ENCODE data around the gene HM13.
A peak's percentile ranks its signal among the peaks of the same experiment; 100 is the strongest.
"Not testable (repeated sequence)": the region's sequence is repeated elsewhere in the genome, so short reads cannot be mapped to it uniquely, and the experiment has no call there.

The HM13 gene

GRCh38 chr20:31568041-31568731, 53.9 kb downstream of the HM13 start:
- DNase-seq (ENCODE audit: low spot score), result no peak

GRCh38 chr20:31568773-31569162, 54.5 kb downstream of the HM13 start:
- DNase-seq (ENCODE audit: low spot score), result no peak

DNA sequence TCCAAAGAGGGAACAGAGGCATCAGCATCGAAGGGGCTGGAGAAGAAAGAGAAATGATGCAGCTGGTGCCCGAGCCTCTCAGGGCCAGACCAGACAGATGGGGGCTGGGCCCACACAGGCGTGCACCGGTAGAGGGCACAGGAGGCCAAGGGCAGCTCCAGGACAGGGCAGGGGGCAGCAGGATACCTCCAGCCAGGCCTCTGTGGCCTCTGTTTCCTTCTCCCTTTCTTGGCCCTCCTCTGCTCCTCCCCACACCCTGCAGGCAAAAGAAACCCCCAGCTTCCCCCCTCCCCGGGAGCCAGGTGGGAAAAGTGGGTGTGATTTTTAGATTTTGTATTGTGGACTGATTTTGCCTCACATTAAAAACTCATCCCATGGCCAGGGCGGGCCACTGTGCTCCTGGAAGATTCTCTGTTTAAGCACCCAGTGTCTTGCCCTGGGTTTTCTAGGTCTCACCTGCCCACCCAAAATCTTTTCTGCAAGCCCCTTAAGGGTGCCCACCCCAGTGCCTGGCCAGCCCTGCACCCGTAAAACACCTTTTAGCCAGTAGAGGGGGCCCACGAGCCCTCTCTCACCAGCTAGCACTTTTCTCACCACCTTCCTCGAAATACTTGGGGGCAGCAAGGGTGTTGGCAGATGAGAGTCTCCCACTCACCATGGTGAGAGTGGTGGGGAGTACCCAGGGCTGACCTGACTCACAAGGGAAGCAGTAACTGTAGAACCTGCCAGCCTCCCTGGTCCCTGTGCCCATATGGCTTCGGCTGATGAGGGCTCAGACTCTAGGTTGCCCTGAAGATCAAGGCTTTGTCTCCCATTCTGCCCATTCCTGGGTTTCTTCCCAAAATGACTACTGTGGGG, 55.1 kb downstream of the HM13 start:
- peak; percentile 56 for DNase-seq (ENCODE audit: low spot score)

DNA sequence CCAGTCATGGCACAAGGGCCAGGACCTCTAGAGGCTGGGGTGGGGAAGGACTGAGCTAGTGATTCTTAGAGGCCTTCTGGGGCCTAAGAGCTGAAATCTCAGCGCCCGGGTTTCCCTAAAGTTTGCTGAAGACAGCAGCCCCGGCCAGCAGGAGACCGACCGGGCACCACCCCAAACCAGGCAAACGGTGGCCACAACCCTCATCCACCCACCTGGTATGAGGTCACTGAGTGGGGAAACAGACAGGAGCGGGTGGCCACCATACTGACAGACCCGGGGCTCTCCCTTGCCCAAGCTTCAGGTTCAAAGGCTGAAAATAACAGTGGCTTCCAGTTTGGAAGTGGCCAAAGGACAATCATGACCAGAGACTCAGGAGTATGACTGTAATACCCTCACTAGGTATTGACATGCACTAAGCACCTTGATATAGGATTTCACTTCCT, 55.8 kb downstream of the HM13 start:
- DNase-seq (ENCODE audit: low spot score), result no peak

GRCh38 chr20:31570735-31571617, 56.7 kb downstream of the HM13 start:
- DNase-seq (ENCODE audit: low spot score), result no peak

DNA sequence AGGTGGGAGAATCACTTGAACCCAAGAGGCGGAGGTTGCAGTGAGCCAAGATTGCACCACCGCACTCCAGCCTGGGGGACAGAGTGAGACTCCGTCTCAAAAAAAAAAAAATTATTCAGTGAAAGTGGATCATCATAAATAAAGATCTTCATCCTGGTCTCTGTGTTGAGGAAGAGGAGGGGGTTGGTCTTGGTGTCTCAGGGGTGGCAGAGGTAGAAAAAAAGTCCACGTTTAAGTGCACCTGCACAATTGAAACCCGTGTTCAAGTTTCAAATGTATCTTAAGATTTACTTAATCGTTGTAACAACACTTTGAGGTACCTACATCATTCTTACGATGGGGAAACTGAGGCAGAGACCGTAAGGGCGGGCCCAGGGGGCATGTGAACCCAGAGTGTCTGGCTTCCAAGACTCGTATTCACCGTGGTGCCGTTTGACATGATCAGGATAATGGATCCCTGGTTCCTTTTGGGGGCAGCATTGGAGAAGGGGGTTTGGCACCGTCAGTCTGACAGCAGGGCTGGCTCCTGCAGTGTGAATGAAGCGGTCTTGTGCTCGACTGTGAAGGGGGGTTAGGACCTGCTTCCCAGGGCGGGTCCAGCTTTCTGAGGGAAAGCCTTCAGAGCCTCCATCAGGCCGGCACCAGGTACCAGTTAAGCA, 57.9 kb downstream of the HM13 start:
- no peak for DNase-seq (ENCODE audit: low spot score)

GRCh38 chr20:31572701-31573554, 58.7 kb downstream of the HM13 start:
- peak; percentile 86 for DNase-seq (ENCODE audit: low spot score)

DNA sequence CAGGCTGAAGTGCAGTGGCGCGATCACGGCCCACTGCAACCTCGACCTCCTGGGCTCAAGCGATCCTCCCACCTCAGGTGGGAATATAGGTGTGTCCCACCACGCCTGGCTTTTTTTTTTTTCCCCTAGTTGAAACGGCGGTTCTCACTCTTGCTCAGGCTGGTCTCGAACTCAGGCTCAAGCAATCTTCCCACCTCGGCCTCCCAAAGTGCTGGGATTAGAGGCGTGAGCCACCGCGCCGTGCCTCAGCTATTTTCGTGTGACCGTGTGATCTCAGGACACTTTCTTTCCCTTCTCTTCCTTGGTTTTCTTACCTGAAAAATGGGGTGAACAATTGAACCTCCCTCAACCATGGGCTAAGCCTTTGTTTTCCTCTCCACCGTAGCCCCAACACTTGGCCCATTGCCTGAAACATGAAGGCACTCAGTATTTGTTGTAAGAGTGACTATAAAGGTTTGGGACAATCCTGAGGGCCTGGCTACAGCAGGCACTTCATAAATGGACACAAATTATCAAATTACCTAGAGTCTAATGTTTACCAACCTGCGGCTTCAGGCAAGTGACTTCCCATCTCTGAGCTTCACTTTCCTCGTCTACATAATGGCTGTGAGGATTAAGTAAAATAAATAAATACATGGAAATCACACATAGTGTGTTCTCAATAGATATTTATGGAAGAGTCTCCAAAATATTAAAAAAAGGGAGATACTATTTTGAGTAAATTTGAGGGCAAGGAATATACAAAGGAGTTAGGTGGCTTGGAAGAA, 59.5 kb downstream of the HM13 start:
- DNase-seq (ENCODE audit: low spot score), result no peak

DNA sequence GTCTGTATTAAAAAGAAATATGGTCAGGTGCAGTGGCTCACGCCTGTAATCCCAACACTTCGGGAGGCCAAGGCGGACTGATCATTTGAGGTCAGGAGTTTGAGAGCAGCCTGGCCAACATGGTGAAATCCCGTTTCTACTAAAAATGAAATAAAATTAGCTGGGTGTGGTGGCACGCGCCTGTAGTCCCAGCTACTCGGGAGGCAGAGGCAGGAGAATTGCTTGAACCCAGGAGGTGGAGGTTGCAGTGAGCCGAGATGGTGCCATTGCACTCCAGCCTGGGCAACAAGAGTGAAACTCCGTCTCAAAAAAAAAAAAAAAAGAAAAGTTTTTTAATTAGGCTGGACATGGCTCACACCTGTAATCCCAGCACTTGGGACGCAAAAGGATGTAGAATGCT, 60.7 kb downstream of the HM13 start:
- DNase-seq (ENCODE audit: low spot score), result not testable (repeated sequence)

- DNase-seq (ENCODE audit: low spot score), result no peak
Observed at GRCh38 chr20:31576751-31577150, 62.5 kb downstream of the HM13 start.

DNA sequence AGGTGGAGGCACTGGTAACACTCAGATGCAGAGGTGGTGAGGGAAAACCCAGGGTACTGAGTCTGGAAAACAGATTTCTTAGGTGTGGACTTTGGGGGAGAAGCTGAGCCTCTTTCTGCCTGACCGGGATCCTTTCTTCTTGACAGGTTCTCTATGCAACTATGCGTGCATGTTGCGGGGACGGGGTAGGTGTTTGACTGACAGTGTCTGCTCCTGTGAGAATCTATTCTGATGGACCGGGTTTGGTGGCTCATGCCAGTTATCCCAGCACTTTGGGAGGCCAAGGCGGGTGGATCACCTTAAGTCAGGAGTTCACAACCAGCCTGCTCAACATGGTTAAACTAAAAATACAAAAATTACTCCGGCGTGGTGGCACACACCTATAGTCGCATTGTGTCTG, 63.0 kb downstream of the HM13 start:
- no peak for DNase-seq (ENCODE audit: low spot score)

- DNase-seq (ENCODE audit: low spot score), result no peak
Observed at GRCh38 chr20:31578448-31579138, 64.4 kb downstream of the HM13 start.

DNA sequence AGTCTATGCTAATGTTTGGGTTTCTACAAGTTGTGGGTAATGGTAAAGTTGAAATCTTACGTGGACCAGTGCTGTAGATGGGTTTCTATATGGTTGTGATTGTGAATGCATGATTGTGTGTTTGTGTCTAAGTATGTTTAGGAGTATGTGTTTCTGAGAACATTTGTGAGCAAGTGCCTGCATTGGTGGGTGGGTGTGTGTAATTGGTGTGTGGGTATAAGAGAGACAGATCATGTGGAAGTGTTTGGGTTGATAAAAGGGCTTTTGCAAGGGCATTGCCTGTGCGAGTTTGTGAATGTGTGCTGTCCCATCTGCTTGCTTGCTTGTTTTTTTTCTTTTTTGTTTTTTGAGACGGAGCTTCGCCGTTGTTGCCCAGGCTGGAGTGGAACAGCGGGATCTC, 65.0 kb downstream of the HM13 start:
- DNase-seq (ENCODE audit: low spot score), result no peak

- DNase-seq (ENCODE audit: low spot score), result not testable (repeated sequence)
Observed at GRCh38 chr20:31579941-31580651, 65.9 kb downstream of the HM13 start.

DNA sequence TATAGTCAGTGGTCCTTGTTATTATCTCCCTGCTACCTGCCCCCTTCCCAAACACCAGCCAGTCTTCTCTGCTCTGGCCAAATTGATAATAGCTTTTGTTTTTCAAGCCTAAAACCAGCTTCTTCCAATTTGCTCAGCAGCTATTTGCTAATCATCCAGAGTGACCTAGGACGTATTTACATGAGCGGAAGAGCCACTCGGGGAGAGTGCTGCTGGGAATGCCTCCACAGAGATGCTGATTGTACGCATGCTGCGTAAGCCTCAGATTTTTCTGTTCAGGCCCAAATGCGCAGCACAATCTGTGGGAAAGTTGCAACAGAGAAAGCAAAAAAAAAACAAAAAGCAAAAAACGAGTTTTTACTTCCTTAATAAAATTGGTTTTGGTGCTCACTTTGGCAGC, 66.5 kb downstream of the HM13 start:
- DNase-seq (ENCODE audit: low spot score), result no peak

GRCh38 chr20:31581391-31581790, 67.1 kb downstream of the HM13 start:
- DNase-seq (ENCODE audit: low spot score), result no peak

GRCh38 chr20:31587545-31588389, 73.5 kb downstream of the HM13 start:
- no peak for DNase-seq (ENCODE audit: low spot score)

- no peak for DNase-seq (ENCODE audit: low spot score)
Observed at GRCh38 chr20:31590717-31591225, 76.5 kb downstream of the HM13 start.
